Activated CD8-positive, alpha-beta memory T cell treated with anti-CD3 and anti-CD28 coated beads, Interleukin-2, amount 10 ng/mL, durations not matched to agents 7 days and 5 days (primary cell): ENCODE results near the gene CFAP61. TPM values are rescaled to one million over a fixed set of nuclear protein-coding genes. Genes with fewer than 3 reads are reported as not detected.

Experiments used
- ATAC-seq: fragments of 150-1000 bp; cut with Tn5 transposase; one replicate; pipeline ENCODE4 v1.10.0; 2021; ENCODE audit warnings: moderate library complexity
- CTCF ChIA-PET: fragments of 350-600 bp; sonication (Branson Sonifier 250); formaldehyde crosslinking; loops from one replicate; lab custom pipeline; 2021; ENCODE audit warnings: antibody characterized with exemption; lab: Charles Lee
- DNase-seq: peaks from one replicate; pipeline ENCODE4 v3.0.0-alpha.2; 2020
- H3K27ac Mint-ChIP-seq: one replicate; pipeline ENCODE4 v1.8.0; 2021; ENCODE audit warnings: mild to moderate bottlenecking, mixed read lengths
- H3K27me3 Mint-ChIP-seq: one replicate; pipeline ENCODE4 v1.8.0; 2021; ENCODE audit warnings: mixed read lengths
- H3K36me3 Mint-ChIP-seq: one replicate; pipeline ENCODE4 v1.8.0; 2021; ENCODE audit warnings: mild to moderate bottlenecking, mixed read lengths
- H3K4me1 Mint-ChIP-seq: one replicate; pipeline ENCODE4 v1.8.0; 2021; ENCODE audit warnings: mixed read lengths
- H3K4me3 Mint-ChIP-seq: one replicate; pipeline ENCODE4 v1.8.0; 2021; ENCODE audit warnings: mild to moderate bottlenecking, moderate library complexity, mixed read lengths
- H3K9me3 Mint-ChIP-seq: one replicate; pipeline ENCODE4 v1.8.0; 2022; ENCODE audit warnings: low read depth, mixed read lengths
- total RNA-seq, 2 experiments: library from RNA; stranded (reverse); gene quantifications; one replicate each; pipeline ENCODE4 v1.2.3, GENCODE V29; 2021

CFAP61 gene
- total RNA-seq, 2 experiments from 2014 or later = not detected

GRCh38 chr20:20174089-20174835 is 121.9 kb downstream of the CFAP61 start:
- no peaks in the 10 kb centered on the region for H3K27me3 Mint-ChIP-seq
- DNase-seq (no peak), ATAC-seq (no peak)
- H3K27ac Mint-ChIP-seq = no peak overlapping the region
- CTCF ChIA-PET = no interaction called here
- no peaks in the 10 kb centered on the region for H3K36me3 Mint-ChIP-seq
- no peaks in the 10 kb centered on the region for H3K4me1 Mint-ChIP-seq
- no peaks in the 10 kb centered on the region for H3K9me3 Mint-ChIP-seq
- no peak overlapping the region for H3K4me3 Mint-ChIP-seq

GRCh38 chr20:20181322-20181721 is 129.0 kb downstream of the CFAP61 start:
- no peaks in the 10 kb centered on the region for H3K9me3 Mint-ChIP-seq
- ATAC-seq (no peak), DNase-seq (no peak)
- CTCF ChIA-PET = no interaction called here
- H3K27ac Mint-ChIP-seq = no peak overlapping the region
- H3K36me3 Mint-ChIP-seq = no peaks in the 10 kb centered on the region
- no peak overlapping the region for H3K4me3 Mint-ChIP-seq
- H3K27me3 Mint-ChIP-seq = peaks cover 7% of the 10 kb centered on the region
- no peaks in the 10 kb centered on the region for H3K4me1 Mint-ChIP-seq

- CTCF ChIA-PET = no interaction called here
- H3K4me3 Mint-ChIP-seq = no peak overlapping the region
- H3K36me3 Mint-ChIP-seq = no peaks in the 10 kb centered on the region
- no peak overlapping the region for H3K27ac Mint-ChIP-seq
- no peaks in the 10 kb centered on the region for H3K4me1 Mint-ChIP-seq
- H3K27me3 Mint-ChIP-seq = peaks cover 7% of the 10 kb centered on the region
- ATAC-seq (no peak), DNase-seq (no peak)
- no peaks in the 10 kb centered on the region for H3K9me3 Mint-ChIP-seq
Measured at GRCh38 chr20:20184149-20184548, 131.8 kb downstream of the CFAP61 start.

GRCh38 chr20:20184706-20185105 is 132.4 kb downstream of the CFAP61 start:
- Mint-ChIP-seq H3K4me3 (no peak overlapping the region), H3K27me3 (peaks cover 7% of the 10 kb centered on the region), H3K9me3 (no peaks in the 10 kb centered on the region), H3K4me1 (no peaks in the 10 kb centered on the region), H3K36me3 (no peaks in the 10 kb centered on the region), H3K27ac (no peak overlapping the region)
- CTCF ChIA-PET = no interaction called here
- DNase-seq (no peak), ATAC-seq (no peak)

- H3K9me3 Mint-ChIP-seq = no peaks in the 10 kb centered on the region
- no peaks in the 10 kb centered on the region for H3K36me3 Mint-ChIP-seq
- CTCF ChIA-PET = no interaction called here
- DNase-seq = no peak
- H3K4me1 Mint-ChIP-seq = no peaks in the 10 kb centered on the region
- no peak overlapping the region for H3K4me3 Mint-ChIP-seq
- no peak overlapping the region for H3K27ac Mint-ChIP-seq
- no peak for ATAC-seq
- peaks cover 5% of the 10 kb centered on the region for H3K27me3 Mint-ChIP-seq
Measured at GRCh38 chr20:20188647-20189046, 136.3 kb downstream of the CFAP61 start.

GRCh38 chr20:20192366-20192765 is 140.0 kb downstream of the CFAP61 start:
- H3K4me3 Mint-ChIP-seq = no peak overlapping the region
- CTCF ChIA-PET = no interaction called here
- no peaks in the 10 kb centered on the region for H3K4me1 Mint-ChIP-seq
- H3K27me3 Mint-ChIP-seq = peaks cover 5% of the 10 kb centered on the region
- DNase-seq (no peak), ATAC-seq (no peak)
- no peak overlapping the region for H3K27ac Mint-ChIP-seq
- no peaks in the 10 kb centered on the region for H3K9me3 Mint-ChIP-seq
- H3K36me3 Mint-ChIP-seq = no peaks in the 10 kb centered on the region

GRCh38 chr20:20195021-20195705 is 142.8 kb downstream of the CFAP61 start:
- H3K36me3 Mint-ChIP-seq = no peaks in the 10 kb centered on the region
- no peaks in the 10 kb centered on the region for H3K4me1 Mint-ChIP-seq
- no peak for DNase-seq
- no peak overlapping the region for H3K27ac Mint-ChIP-seq
- peaks cover 5% of the 10 kb centered on the region for H3K27me3 Mint-ChIP-seq
- H3K9me3 Mint-ChIP-seq = no peaks in the 10 kb centered on the region
- CTCF ChIA-PET = no interaction called here
- ATAC-seq = no peak
- H3K4me3 Mint-ChIP-seq = no peak overlapping the region

GRCh38 chr20:20196610-20197009 is 144.3 kb downstream of the CFAP61 start:
- Mint-ChIP-seq H3K27ac (no peak overlapping the region), H3K4me3 (no peak overlapping the region), H3K4me1 (no peaks in the 10 kb centered on the region), H3K9me3 (no peaks in the 10 kb centered on the region), H3K27me3 (peaks cover 5% of the 10 kb centered on the region), H3K36me3 (no peaks in the 10 kb centered on the region)
- DNase-seq (no peak), ATAC-seq (no peak)
- CTCF ChIA-PET = no interaction called here

- no peaks in the 10 kb centered on the region for H3K36me3 Mint-ChIP-seq
- H3K27ac Mint-ChIP-seq = no peak overlapping the region
- no peaks in the 10 kb centered on the region for H3K27me3 Mint-ChIP-seq
- H3K9me3 Mint-ChIP-seq = no peaks in the 10 kb centered on the region
- ATAC-seq (no peak), DNase-seq (no peak)
- no peak overlapping the region for H3K4me3 Mint-ChIP-seq
- CTCF ChIA-PET = no interaction called here
- H3K4me1 Mint-ChIP-seq = no peaks in the 10 kb centered on the region
Measured at GRCh38 chr20:20198011-20198410, 145.7 kb downstream of the CFAP61 start.

GRCh38 chr20:20199361-20200160 is 147.2 kb downstream of the CFAP61 start:
- Mint-ChIP-seq H3K27ac (no peak overlapping the region), H3K4me3 (no peak overlapping the region), H3K27me3 (no peaks in the 10 kb centered on the region), H3K36me3 (no peaks in the 10 kb centered on the region), H3K4me1 (no peaks in the 10 kb centered on the region), H3K9me3 (no peaks in the 10 kb centered on the region)
- DNase-seq (no peak), ATAC-seq (no peak)
- CTCF ChIA-PET = no interaction called here

- Mint-ChIP-seq H3K27me3 (peaks cover 1% of the 10 kb centered on the region), H3K4me1 (no peaks in the 10 kb centered on the region), H3K9me3 (no peaks in the 10 kb centered on the region), H3K27ac (no peak overlapping the region), H3K36me3 (no peaks in the 10 kb centered on the region), H3K4me3 (no peak overlapping the region)
- CTCF ChIA-PET = no interaction called here
- no peak for DNase-seq
- ATAC-seq = no peak
Measured at GRCh38 chr20:20201124-20201523, 148.8 kb downstream of the CFAP61 start.

- ATAC-seq (no peak), DNase-seq (no peak)
- H3K9me3 Mint-ChIP-seq = no peaks in the 10 kb centered on the region
- CTCF ChIA-PET = no interaction called here
- H3K4me1 Mint-ChIP-seq = no peaks in the 10 kb centered on the region
- peaks cover 4% of the 10 kb centered on the region for H3K27me3 Mint-ChIP-seq
- no peaks in the 10 kb centered on the region for H3K36me3 Mint-ChIP-seq
- H3K4me3 Mint-ChIP-seq = no peak overlapping the region
- no peak overlapping the region for H3K27ac Mint-ChIP-seq
Measured at GRCh38 chr20:20201639-20202038, 149.3 kb downstream of the CFAP61 start.

GRCh38 chr20:20202768-20203167 is 150.4 kb downstream of the CFAP61 start:
- Mint-ChIP-seq H3K27me3 (peaks cover 4% of the 10 kb centered on the region), H3K27ac (no peak overlapping the region), H3K36me3 (no peaks in the 10 kb centered on the region), H3K4me3 (no peak overlapping the region), H3K4me1 (no peaks in the 10 kb centered on the region), H3K9me3 (no peaks in the 10 kb centered on the region)
- DNase-seq = no peak
- no peak for ATAC-seq
- CTCF ChIA-PET = no interaction called here

GRCh38 chr20:20203784-20204183 is 151.5 kb downstream of the CFAP61 start:
- no peak overlapping the region for H3K27ac Mint-ChIP-seq
- ATAC-seq (no peak), DNase-seq (no peak)
- H3K9me3 Mint-ChIP-seq = no peaks in the 10 kb centered on the region
- CTCF ChIA-PET = no interaction called here
- no peaks in the 10 kb centered on the region for H3K4me1 Mint-ChIP-seq
- no peaks in the 10 kb centered on the region for H3K36me3 Mint-ChIP-seq
- no peak overlapping the region for H3K4me3 Mint-ChIP-seq
- H3K27me3 Mint-ChIP-seq = peaks cover 4% of the 10 kb centered on the region
